ENCODE data around the gene CNIH4.
"Not testable (repeated sequence)": the region's sequence is repeated elsewhere in the genome, so short reads cannot be mapped to it uniquely, and the experiment has no call there.

The CNIH4 gene

DNA sequence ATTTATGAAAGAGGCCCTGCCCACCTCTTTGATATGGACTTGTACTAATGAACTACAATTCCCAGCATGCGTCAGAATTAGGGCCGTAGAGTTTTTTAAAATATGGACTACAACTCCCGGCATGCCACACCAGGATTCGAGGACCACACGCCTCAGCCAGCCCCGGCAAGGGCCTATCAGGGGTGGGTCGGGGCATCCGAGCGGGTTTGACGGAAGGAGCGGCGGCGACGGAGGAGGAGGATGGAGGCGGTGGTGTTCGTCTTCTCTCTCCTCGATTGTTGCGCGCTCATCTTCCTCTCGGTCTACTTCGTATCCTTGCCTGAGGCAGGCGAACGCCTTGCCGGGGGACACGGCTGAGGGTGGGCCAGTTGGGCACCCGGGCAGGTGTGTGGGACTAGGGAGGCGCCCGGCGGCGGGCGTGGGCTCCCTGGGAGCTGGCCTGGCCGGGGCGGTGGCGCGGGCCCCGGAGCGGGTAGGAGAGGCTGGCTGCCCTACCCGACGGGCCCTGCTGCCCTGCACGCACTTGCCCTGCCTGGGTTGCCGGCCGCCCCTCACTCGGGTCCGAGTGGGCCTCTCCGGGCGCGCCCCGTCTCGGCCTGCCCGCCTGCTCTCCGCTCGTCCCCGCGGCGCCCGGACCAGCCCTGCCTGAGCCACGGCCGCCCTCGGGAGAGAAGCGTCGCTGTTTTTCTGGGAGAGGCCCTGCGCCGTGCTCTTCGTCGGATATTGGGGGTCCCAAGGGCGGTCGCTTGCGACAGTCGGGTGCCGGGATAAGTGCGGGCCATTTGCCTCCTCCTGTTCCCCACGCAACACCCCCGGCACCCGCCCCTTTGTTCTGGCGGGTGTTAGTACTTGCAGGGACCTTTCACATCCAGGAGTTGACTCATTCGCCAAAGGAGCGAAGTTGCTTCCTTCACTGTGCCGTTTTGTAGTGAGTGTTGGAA is at the start of gene CNIH4:
Gene CNIH4 (plus strand): TSS at position 195 of the 941 bp plus-strand sequence. CDS start 46 bp downstream, at position 241.
- peak; percentile 83 for DNase-seq (ENCODE audit: low read depth)

DNA sequence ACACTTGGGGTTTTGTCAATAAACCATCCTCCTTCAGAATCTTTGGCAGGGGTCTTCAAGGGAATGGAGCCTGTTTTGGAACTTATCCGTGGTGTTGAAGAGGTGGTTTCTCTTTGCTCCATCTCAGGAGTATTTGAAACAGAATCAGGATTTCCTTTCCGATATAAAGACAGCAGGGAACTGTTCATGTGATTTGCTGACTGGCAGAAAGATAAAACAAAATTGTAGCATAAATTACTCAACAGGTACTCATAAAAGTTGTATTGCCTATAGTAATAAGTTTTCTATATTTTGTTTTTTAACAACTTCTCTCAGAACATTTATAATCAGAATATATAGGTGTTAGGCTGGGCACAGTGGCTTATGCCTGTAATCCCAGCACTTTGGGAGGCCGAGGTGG is 48.6 kb upstream of the CNIH4 start:
- DNase-seq (ENCODE audit: low read depth): no peak

DNA sequence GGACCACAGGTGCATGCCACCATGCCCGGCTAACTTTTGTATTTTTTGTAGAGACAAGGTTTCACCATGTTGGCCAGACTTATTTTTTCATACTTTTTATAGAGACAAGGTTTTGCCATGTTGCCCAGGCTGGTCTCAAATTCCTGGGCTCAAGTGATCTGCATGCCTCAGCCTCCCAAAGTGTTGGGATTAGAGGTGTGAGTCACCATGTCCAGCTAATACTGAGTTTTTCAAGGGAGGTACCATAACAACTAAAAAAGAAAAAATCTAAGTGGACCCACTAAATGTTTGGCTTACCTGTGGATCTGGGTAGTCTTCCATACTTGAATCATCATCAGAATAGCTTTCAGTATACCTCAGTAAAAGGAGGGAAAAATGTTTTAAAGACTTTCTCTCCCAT is 45.2 kb upstream of the CNIH4 start:
- not testable (repeated sequence) for DNase-seq (ENCODE audit: low read depth)

DNA sequence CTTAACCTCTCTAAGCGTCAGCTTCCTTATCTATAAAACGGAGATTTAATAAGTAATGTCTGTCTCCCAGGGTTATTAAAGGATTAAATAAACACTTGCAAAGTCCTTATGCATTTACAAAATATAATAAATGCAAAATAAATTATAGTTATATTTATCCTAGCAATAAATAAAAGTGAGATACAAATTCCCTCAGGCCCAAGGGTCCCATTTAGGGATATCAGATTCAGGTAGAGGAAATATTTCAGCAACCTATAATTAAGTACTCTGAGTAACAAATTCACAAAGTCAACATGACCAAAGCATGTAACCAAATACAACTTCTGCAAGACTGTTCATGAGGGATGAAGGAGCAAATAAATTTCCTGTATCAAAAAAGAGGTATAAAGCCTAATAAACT is 44.7 kb upstream of the CNIH4 start:
- DNase-seq (ENCODE audit: low read depth): no peak

DNA sequence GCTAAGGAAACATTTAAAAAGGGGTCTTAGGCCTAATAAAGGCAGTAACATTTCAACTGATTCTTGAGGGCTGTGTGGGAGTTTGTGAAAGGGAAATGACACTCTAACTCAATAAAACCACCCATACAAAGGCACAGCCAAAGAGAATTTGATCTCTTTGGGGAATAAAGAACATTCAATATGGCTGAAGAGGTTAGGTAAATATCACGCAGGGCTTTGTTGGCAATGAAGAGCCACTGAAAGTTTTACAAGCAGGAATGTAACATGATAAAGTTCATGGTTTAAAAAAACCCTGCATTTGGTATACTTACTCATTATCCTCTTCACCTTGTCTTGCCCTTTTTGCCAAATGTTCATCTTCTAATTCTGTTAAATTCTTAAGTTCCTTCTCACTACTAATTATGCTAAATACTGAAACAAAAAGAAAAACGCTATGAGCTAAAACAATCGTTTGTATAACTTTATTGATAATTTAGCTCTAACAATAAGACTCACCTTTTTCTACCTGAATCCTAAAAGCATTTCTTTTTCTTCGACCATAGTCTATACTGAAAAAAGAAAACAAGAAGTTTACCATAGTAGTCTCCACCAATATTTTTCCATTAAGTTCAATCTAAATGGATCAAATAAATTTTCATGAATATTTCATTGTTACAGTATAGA is 39.2 kb upstream of the CNIH4 start:
- no peak for DNase-seq (ENCODE audit: low read depth)

DNA sequence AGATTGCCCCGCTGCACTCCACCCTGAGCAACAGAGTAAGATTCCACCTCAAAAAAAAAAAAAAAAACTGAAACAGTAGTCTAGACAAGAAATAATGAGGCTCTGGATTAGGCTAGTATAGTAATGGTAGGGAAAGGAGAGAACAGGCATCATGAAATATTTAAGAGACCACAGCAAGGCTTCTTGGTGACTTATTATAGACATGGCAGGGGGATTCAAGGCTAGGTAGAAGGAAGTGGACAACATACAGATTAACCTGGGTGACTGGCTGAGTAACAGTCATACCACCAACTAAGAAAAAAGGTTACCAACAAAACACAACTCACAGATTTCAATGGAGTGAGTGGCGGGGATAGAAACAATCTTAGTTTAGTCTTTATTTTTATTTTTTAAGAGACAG is 35.0 kb upstream of the CNIH4 start:
- no peak for DNase-seq (ENCODE audit: low read depth)

DNA sequence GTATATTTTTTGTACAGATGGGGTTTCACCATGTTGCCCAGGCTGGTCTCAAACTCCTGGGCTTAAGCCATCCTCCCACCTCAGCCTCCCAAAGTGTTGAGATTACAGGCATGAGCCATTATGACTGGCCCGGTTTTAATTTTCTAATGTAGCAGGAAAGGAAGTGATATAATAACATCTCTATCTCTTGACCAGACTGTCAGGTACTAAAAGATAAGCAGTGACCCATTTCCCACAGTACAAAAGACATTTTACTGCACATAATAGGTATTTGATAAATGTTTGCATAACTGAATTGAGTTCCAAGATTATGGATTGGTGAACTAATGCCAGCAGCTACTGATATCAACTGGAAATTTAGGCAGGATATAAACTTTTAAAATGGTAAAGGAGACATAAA is 30.7 kb upstream of the CNIH4 start:
- DNase-seq (ENCODE audit: low read depth): no peak

DNA sequence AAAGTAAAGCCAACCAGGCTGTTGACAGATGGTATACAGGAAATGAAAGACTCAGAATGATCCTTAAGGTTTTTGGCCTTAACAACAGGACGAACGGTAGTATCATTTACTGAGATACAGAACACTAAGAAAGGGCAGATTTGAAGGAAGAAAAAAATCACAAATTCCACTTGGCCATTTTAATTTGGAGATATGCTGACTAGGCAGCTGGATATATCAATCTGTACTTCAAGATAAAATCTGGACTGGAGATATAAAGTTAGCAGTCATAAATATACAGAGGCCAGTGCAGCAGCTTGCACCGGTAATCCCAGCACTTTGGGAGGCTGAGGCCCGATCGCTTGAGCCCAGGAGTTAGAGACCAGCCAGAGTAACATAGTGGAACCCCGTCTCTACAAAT is 28.0 kb upstream of the CNIH4 start:
- no peak for DNase-seq (ENCODE audit: low read depth)

DNA sequence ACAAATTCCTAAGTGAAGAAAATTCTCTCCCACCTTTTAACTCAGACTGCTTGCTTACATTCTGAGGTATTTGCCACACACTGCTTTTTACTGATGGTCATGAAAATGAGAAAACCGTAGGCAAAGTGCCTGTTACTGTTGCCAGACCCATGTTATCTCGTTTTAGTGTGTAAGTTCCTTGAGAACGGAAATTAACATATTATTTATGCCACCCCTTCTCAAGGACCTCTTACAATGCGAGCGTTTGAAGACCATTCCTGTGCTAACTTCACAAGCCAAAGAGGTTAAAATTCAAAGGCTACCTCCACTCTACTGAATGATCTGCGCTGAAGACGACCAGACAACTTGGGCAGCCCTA is 27.2 kb upstream of the CNIH4 start:
- no peak for DNase-seq (ENCODE audit: low read depth)

DNA sequence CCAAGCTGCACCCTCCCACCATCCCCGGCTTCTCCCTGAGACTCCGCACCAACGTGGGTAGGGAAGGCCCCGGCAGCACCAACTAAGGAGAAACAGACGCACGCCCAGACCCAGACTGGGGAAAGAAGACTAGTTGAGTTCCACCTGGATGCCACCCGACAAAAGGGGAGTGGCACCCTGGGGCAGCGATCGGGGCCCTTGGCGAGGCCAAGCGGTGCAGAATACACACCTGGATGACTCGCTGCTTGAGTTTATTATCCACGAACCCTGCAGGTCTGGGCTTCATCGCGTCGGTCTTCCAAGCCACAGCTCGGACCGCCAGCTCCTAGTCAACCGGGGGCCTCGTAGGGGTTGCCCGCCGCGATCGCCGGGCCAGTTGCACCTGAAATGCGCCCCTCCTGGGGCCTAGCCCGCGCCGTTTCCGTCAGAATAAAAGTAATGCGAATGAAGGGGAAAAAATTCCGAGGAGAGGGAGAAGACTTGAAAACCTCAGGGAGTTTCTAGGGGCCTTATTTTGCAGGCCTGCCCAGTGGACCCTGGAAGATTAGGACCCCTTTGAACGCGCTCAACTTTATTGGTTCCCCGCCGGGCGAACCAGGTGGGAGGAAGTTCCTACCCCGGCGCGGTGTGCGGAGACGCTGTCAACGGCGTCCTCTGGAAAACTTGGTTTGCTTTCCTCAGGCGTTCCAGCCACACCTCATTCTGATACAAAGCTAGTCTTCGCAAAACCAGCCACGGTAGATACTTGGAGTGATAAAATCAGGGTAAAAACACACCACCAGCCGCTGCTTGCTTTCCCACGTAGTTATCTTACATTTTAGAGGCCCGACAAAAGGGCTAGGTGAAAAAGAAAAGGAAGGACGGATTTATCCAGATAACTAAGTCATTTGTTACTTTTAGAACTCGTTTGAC is 26.6 kb upstream of the CNIH4 start, which contains the start of gene NVL:
Gene NVL (minus strand): TSS at position 331 of the 912 bp plus-strand sequence. CDS start 45 bp downstream, at position 286.
- DNase-seq (ENCODE audit: low read depth): peak; percentile 77

DNA sequence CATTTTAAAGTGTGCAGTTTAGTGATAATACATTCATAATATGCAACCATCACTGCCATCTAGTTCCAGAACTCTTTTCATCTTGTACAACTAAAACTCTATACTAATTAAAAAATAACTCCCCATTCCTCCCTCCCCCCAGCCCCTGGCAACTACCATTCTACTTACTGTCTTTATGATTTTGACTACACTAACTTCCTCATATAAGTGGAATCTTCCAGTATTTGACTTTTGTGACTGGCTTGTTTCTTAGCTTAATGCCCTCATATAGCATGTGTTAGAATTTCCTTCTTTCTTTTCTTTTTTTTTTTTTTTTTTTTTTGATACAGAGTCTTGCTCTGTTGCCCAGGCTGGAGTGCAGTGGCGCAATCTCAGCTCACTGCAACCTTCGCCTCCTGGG is 25.4 kb upstream of the CNIH4 start:
- no peak for DNase-seq (ENCODE audit: low read depth)

DNA sequence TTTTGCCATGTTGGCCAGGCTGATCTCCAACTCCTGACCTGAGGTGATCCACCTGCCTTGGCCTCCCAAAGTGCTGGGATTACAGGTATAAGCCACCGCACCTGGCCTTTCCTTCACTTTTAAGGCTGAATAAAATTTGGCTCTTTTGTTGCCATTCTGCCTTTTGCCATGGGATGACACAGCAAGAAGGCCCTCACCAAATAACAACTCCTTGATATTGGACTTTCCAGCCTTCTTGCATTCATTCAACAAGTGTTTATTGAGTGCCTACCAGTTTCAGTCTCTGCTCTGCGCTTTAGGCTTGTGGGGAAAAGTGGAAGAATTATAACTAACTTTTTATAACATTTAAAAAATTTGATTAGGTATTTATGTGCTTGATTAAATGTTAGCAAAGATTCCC is 24.9 kb upstream of the CNIH4 start:
- DNase-seq (ENCODE audit: low read depth): no peak

DNA sequence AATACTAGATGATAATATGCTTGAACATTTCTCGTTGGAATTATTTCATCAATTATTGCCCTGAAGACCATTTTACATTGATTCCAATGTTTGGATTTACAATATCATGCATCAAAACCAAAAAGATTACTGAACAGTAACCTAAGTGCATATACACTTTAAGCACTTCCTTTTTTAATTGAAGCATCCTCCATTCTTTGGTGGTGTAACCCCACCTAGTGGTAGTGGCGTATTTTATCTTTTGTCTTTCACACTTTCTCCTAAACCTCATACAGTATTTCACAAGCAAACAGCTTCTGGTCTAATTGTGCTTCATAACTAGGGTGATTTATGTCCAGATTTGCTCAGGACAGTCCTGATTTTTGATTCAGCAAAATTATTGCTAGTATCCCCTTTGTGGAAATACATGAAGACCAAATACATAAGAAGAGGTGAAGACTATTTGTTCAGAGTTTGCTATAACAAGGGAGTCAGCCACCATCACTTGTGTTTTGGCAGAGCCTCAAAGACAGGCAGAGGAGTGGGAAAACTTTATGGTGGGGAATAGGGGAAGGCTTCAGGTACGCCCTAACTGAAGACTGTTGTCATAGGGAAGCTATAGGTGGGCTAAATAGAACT is 23.3 kb upstream of the CNIH4 start:
- no peak for DNase-seq (ENCODE audit: low read depth)

DNA sequence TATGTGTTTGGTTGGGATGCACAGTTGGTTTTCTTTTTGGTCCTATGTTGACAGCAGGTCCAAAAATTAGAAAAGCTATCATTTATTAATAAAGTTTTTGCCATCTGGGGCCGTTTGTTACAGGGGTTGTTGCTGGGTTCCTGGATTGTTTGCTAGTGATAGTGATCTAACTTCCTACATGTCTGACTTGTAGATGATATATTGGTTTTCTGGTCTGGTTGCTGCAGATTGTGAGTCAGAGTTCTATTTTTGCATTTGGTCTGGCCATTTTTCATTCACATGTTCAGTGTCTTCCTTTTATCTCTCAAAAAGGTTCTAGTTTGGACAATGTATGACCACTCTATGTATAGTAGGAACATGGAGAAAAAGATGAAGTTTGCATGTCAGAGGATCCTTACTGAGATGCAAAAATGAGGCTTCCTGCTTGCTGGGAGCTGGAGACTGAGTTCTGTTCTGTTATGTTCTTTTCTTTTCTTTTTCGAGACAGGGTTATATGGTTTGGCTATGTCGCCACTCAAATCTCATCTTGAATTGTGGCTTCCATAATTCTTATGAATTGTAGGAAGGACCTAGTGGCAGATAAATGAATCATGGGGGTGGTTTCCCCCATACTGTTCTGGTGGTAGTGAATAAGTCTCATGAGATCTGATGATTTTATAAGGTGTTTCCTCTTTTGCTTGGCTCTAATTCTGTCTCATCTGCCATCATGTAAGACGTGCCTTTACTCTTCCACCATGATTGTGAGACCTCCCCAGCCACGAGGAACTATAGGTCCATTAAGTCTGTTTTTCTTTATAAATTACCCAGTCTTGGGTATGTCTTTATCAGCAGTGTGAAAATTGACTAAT is 22.5 kb upstream of the CNIH4 start:
- no peak for DNase-seq (ENCODE audit: low read depth)

DNA sequence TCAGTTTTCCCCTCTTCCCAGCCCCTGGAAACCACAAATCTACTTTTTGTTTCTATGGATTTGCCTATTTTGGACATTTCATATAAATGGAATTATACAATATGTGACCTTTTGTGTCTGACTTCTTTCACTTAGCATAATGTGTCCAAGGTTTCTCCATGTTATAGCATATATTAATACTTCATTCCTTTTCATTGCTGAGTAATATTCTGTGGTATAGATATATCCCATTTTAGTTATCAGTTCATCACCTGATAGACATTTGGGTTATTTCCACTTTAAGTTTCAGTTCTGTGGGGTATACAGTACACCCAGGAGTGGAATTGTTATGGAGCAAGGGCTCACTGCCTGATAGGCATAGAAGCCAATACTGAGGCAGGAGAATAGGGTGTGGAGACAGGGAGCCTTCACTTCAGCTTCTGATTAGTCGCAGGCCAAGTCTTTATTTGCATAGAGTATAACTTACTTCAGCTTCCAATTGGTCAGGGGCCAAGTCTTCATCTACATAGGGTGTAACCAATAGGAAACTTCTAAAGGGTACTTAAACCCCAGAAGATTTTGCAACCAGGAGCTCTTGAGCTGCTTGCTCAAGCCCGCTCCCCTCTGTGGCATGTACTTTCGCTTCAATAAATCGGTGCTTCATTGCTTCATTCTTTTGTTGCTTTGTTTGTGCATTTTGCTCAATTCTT is 18.4 kb upstream of the CNIH4 start:
- DNase-seq (ENCODE audit: low read depth): no peak

DNA sequence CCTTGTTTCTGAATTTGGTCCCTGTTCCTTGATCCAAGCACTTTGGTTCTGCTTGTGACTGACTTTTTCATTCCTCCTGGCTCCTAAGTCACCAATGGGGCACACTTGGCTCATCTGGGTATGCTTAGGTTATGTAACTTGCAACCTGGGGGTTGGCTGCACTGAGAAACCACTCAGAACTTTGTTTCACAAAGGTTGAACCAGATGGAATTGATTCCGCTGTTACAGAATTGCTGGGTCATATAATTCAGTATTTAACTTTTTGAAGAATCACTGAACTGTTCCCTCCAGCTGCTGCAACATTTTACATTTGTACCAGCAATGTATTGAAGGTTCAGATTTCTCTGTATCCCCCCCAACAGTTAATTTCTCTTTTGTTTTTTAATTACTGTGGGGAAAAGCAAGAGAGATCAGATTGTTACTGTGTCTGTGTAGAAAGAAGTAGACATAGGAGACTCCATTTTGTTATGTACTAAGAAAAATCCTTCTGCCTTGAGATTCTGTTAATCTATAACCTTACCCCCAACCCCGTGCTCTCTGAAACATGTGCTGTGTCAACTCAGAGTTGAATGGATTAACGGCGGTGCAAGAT is 17.1 kb upstream of the CNIH4 start:
- DNase-seq (ENCODE audit: low read depth): no peak

DNA sequence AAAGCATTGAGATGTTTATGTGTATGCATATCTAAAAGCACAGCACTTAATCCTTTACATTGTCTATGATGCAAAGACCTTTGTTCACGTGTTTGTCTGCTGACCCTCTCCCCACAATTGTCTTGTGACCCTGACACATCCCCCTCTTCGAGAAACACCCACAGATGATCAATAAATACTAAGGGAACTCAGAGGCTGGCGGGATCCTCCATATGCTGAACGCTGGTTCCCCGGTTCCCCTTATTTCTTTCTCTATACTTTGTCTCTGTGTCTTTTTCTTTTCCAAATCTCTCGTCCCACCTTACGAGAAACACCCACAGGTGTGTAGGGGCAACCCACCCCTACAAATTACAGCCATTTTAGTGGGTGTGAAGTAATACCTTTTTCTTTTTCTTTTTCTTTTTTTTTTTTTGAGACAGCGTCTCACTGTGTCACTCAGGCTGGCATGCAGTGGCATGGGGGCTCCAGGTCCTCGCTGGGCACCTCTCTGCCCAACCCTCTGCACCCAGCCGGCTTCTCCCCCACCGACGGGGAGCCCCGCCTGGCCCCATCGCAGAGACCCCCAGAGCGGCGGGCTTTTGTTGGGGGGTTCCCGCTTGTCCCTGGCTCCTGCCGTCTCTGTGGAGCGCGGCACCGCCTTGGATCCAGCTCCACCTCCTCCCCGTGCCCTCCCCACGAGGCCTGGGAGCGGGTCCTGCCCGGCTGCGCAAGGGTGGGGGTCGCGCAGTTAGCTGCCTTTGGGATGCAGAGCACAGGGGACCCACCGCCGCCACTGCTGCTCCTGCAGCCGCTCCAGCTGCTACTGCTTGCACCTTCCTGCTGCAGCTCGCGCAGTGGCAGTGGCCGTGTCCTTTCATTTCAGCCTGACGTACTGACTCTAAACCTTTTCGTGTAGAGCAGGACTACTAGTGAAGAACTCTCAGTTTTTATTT is 16.0 kb upstream of the CNIH4 start:
- not testable (repeated sequence) for DNase-seq (ENCODE audit: low read depth)

DNA sequence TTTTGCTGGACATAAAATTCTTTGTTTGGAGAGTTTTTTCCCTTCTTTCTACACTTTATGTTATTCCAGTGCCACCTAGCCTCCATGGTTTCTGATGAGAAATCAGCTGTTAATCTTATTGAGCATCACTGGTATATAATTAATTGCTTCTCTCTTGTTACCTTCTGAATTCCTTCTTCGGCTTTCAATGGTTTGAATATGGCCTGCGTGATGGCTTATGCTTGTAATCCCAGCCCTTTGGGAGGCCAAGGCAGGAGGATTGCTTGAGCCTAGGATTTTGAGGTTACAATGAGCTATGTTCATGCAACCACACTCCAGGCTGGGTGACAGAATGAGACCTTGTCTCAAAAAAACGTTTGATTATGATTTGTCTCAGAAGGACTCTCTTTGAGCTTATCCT is 13.0 kb upstream of the CNIH4 start:
- no peak for DNase-seq (ENCODE audit: low read depth)

DNA sequence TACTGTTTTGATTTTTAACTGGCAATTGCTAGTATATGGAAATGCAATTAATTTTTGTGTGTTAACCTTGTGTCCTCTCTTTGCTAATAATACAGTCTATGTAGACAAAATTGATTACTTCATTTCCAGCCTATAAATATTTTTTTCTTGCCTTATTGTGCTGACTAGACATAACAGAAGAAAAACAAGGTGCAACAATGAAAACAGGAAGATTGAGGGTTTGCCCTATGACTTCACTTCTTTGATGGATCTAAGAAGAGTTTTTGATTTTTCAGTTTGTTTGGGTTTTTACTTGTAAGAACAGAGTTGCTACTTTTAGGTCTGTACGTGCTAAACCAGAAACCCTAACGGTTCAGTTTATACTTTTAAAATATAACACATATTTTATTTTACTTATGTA is 8.5 kb upstream of the CNIH4 start:
- no peak for DNase-seq (ENCODE audit: low read depth)
